ENCODE data around the gene PPAN. TPM values are rescaled to one million over a fixed set of nuclear protein-coding genes. Genes with fewer than 3 reads are reported as not detected.

Gene PPAN
- total and polyA plus RNA-seq, 9 donors = 6.2 to 58.3 (median 37.8) TPM

- intact Hi-C loops (cut with DNase I) = no loop called here
- DNase-seq = no peak
- WGBS, 3 donors = 65 to 68% (median 67%) methylated on average over 22 of the region's 22 CpGs
- TF ChIP-seq EP300 (IDR thresholded peaks at IDR 0.05) = no peak
- no peak for TF ChIP-seq POLR2A (IDR thresholded peaks at IDR 0.05)
- TF ChIP-seq CTCF (IDR thresholded peaks at IDR 0.05) = no peak
- H3K4me1 ChIP-seq (ENCODE audit: insufficient read depth) = no peaks in the 10 kb centered on the region
- no peaks in the 10 kb centered on the region for H3K27me3 ChIP-seq
- no peak overlapping the region for H3K4me3 ChIP-seq
- H3K9me3 ChIP-seq = no peaks in the 10 kb centered on the region
- no peak overlapping the region for H3K27ac ChIP-seq
- H3K36me3 ChIP-seq = no peaks in the 10 kb centered on the region
Measured at GRCh38 chr19:10070730-10071446, 35.3 kb upstream of the PPAN start.

- no peak overlapping the region for H3K4me3 ChIP-seq
- no peaks in the 10 kb centered on the region for H3K27me3 ChIP-seq
- no peaks in the 10 kb centered on the region for H3K36me3 ChIP-seq
- DNase-seq = no peak
- TF ChIP-seq EP300 (IDR thresholded peaks at IDR 0.05) = no peak
- no peak for TF ChIP-seq POLR2A (IDR thresholded peaks at IDR 0.05)
- no peak for TF ChIP-seq CTCF (IDR thresholded peaks at IDR 0.05)
- H3K9me3 ChIP-seq = no peaks in the 10 kb centered on the region
- intact Hi-C loops (cut with DNase I) = no loop called here
- no peaks in the 10 kb centered on the region for H3K4me1 ChIP-seq (ENCODE audit: insufficient read depth)
- no peak overlapping the region for H3K27ac ChIP-seq
- WGBS, 3 donors = 48 to 57% (median 50%) methylated on average over 2 of the region's 2 CpGs
Measured at GRCh38 chr19:10074153-10074552, 32.0 kb upstream of the PPAN start.

GRCh38 chr19:10076535-10076934 is 29.6 kb upstream of the PPAN start:
- H3K9me3 ChIP-seq = no peaks in the 10 kb centered on the region
- WGBS, 3 donors = 73 to 81% (median 76%) methylated on average over 6 of the region's 6 CpGs
- no peak for DNase-seq

GRCh38 chr19:10078329-10078728 is 27.8 kb upstream of the PPAN start:
- Histone ChIP-seq H3K9me3 (no peaks in the 10 kb centered on the region), H3K4me1 (ENCODE audit: insufficient read depth) (no peaks in the 10 kb centered on the region), H3K27ac (no peak overlapping the region), H3K27me3 (no peaks in the 10 kb centered on the region), H3K4me3 (no peak overlapping the region), H3K36me3 (no peaks in the 10 kb centered on the region)
- TF ChIP-seq POLR2A (IDR thresholded peaks at IDR 0.05) (no peak), EP300 (IDR thresholded peaks at IDR 0.05) (no peak), CTCF (IDR thresholded peaks at IDR 0.05) (no peak)
- WGBS, 3 donors = 66 to 73% (median 66%) methylated on average over 8 of the region's 8 CpGs
- no peak for DNase-seq
- intact Hi-C loops (cut with DNase I) = no loop called here

More at GRCh38 chr19:10076535-10076934, 29.6 kb upstream of the PPAN start:
- Histone ChIP-seq H3K4me1 (ENCODE audit: insufficient read depth) (no peaks in the 10 kb centered on the region), H3K36me3 (no peaks in the 10 kb centered on the region), H3K27me3 (no peaks in the 10 kb centered on the region), H3K27ac (no peak overlapping the region), H3K4me3 (no peak overlapping the region)
- TF ChIP-seq CTCF (IDR thresholded peaks at IDR 0.05) = no peak
- no peak for TF ChIP-seq EP300 (IDR thresholded peaks at IDR 0.05)
- TF ChIP-seq POLR2A (IDR thresholded peaks at IDR 0.05) = no peak
- intact Hi-C loops (cut with DNase I) = no loop called here

Data from ovary (tissue), 9 donors.